Measurements from ENCODE around the gene EMID1.

- no peak for TF ChIP-seq POLR2A (IDR thresholded peaks at IDR 0.05)
- TF ChIP-seq, protein P1, sequence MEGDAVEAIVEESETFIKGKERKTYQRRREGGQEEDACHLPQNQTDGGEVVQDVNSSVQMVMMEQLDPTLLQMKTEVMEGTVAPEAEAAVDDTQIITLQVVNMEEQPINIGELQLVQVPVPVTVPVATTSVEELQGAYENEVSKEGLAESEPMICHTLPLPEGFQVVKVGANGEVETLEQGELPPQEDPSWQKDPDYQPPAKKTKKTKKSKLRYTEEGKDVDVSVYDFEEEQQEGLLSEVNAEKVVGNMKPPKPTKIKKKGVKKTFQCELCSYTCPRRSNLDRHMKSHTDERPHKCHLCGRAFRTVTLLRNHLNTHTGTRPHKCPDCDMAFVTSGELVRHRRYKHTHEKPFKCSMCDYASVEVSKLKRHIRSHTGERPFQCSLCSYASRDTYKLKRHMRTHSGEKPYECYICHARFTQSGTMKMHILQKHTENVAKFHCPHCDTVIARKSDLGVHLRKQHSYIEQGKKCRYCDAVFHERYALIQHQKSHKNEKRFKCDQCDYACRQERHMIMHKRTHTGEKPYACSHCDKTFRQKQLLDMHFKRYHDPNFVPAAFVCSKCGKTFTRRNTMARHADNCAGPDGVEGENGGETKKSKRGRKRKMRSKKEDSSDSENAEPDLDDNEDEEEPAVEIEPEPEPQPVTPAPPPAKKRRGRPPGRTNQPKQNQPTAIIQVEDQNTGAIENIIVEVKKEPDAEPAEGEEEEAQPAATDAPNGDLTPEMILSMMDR (IDR thresholded peaks at IDR 0.05 in 4 of 5, conservative IDR thresholded peaks at IDR 0.05 in 1 of 5): no peak
These were observed 911 bp downstream of the EMID1 start for GRCh38 chr22:29206372-29207242.
